GM21390 (cell line): ENCODE data around the gene KCTD10.
"Not testable (repeated sequence)": the region's sequence is repeated elsewhere in the genome, so short reads cannot be mapped to it uniquely, and the experiment has no call there.

ENCODE experiments used
- ATAC-seq: cut with Tn5 transposase; IDR thresholded peaks from one replicate; pipeline ENCODE4 v1.9.1; 2021; ENCODE audit not compliant: unreplicated experiment

The KCTD10 gene

GRCh38 chr12:109475121-109475520 is 2.0 kb downstream of the KCTD10 start:
- no peak for ATAC-seq

DNA sequence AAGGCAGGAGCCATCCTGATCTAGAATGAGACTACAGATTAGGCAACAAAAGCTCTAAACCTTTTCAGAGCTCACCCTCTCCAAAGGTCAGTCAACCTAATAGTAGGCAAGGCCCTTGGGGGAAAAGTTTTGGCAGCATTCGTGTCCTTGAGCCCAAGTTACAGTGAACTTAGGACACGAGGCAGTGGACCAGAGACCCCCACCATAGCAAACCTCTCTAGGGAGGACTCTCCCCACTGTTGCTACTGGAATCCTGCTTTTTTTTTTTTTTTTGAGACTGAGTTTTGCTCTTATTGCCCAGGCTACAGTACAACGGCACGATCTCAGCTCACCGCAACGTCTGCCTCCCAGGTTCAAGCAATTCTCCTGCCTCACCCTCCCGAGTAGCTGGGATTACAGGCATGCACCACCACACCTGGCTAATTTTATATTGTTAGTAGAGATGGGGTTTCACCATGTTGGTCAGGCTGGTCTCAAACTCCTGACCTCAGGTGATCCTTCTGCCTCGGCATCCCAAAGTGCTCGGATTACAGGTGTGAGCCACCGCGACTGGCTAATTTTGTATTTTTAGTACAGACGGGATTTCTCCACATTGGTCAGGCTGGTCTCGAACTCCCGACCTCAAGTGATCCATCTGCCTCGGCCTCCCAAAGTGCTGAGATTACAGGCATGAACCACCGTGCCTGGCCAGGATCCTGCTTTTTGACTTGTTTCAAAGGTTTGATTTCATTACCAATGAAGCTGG is 3.4 kb downstream of the KCTD10 start:
- not testable (repeated sequence) for ATAC-seq

GRCh38 chr12:109473006-109473405 is 4.1 kb downstream of the KCTD10 start:
- ATAC-seq = no peak

DNA sequence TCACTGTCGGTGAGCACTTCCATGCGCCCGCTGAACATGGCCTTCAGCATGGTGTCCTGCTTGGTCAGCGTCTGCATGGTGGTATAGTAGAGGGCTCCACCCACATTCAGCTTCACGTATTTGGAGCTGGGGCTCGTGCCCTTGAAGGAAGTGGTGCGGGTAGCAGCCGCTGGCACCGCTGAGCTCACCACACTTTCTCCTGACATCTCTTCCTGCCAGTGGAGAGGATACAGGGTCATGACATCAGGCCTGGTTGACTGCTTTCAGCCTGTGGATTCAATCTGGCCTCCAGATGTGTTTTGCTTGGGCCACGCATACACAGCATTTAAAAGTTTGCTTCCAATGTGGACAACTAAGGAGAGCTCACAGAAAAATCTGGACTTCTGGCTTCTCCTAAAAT is 7.6 kb downstream of the KCTD10 start:
- no peak for ATAC-seq

DNA sequence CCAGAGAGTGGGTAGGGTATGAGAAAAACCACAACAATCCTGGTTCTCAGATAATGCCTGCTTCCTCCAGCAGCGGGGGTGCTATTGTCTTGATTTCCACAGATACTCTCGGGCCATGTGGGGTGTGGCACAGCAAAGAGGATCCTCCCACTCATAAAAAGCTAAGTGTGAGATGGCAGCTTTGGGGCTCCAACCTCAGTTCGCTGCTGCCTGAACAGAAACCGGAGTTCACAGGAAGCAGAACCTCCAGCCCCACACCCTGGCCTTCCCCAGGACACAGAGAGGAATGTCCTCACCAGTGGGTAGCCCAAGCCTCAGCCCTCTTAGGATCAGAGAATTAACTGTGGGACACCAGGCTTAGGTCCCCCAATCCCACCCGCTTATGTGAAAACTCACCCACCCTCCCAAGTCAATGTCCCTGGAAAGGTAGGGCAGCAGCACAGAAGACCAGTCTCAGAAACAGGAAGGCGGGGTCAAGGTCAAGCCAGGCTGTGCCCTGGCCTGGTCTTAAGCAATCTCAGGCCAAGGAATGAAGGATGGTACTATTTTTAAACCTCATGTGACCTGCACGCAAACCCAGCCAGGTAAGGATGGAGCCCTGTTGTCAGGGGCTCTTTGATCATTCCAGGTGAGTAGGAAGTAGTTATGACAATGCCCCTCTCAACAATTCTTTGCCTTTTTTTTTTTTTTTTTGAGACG is 9.0 kb downstream of the KCTD10 start:
- no peak for ATAC-seq

GRCh38 chr12:109466821-109467220 is 10.3 kb downstream of the KCTD10 start:
- no peak for ATAC-seq

- ATAC-seq = no peak
Observed at GRCh38 chr12:109466305-109466704, 10.8 kb downstream of the KCTD10 start.

GRCh38 chr12:109464642-109465351 is 12.3 kb downstream of the KCTD10 start:
- no peak for ATAC-seq

DNA sequence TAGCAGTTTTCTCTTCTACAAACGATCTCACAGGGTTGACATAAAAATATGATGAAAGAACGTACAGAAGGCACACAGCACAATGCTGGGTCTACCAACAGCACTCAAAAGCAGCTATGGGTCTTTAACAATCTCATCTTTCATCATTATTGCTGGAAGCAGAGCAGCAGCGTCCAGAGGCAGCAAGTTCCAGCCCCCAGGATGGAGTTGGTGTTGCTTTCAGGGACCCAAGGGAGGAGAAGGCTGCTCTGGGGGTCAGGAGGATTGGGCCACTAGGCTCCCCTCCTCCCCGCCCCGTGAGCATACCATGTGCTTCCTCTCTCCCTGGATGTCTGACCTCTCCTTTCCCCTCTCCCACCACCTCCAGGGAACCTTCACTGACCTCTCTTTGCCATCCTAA is 13.3 kb downstream of the KCTD10 start:
- no peak for ATAC-seq

- ATAC-seq = no peak
Observed at GRCh38 chr12:109462868-109463692, 14.0 kb downstream of the KCTD10 start.

- ATAC-seq = no peak
Observed at GRCh38 chr12:109461846-109462756, 15.0 kb downstream of the KCTD10 start.

DNA sequence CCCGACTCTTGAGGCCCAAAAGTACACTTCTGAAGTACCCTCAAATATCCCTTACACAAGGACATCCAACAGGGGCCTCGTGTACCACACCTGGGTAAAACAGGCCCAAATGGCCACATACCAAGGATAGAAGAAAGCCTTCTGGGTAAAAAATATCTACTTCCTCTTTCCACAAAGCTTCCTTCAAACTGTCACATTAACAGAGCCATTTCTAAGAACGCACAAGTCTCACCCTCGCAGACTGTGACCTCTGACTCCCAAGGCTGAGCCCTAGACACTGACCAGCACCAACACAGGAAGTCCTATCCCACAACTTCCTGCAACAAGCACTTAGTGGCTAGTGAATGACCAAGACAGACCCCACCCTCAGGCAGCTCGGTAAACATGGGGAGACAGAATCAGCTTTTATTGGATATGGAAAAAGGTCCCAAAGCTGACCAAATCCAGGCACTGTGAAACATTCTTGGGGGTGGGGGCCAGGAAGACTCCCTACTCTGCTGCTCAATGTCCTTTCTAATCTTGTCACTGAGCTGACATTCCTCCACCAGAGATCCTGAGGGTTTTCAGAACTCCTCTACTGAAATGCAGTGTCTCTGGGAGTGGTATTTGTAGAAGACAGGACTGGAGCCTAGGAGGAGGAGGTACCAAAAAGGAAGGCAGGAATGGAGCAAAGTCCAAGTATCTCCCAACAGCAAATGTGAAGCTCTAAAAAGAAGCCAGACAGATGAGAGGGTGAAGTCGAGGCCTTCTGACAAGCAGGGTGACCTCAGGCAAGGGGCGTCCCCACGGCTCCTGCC is 15.9 kb downstream of the KCTD10 start:
- no peak for ATAC-seq

- ATAC-seq = no peak
Observed at GRCh38 chr12:109460538-109460937, 16.6 kb downstream of the KCTD10 start.

- ATAC-seq = no peak
Observed at GRCh38 chr12:109459247-109459646, 17.9 kb downstream of the KCTD10 start.

- no peak for ATAC-seq
Observed at GRCh38 chr12:109458771-109459208, 18.3 kb downstream of the KCTD10 start.

GRCh38 chr12:109458086-109458485 is 19.0 kb downstream of the KCTD10 start:
- ATAC-seq = no peak

GRCh38 chr12:109455706-109456105 is 21.4 kb downstream of the KCTD10 start:
- ATAC-seq = no peak

DNA sequence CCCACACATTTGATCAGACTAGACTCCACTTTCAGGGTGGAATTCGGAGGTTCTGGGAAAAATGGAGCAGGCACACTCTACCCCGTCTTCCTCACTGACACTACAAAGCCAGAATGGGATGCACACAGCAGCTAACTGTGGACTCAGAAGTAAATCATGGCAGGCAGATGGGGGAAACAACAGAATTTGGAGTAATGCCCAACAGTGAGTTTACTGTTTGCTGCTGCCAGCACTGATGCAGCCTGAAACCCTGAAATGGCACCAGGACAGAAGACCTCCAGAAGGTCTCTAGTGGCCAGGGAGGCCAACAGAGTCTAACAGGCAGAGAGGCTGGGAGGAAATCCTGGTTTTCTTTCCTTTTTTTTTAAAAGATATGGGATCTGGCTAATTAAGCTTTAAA is 24.6 kb downstream of the KCTD10 start:
- no peak for ATAC-seq

DNA sequence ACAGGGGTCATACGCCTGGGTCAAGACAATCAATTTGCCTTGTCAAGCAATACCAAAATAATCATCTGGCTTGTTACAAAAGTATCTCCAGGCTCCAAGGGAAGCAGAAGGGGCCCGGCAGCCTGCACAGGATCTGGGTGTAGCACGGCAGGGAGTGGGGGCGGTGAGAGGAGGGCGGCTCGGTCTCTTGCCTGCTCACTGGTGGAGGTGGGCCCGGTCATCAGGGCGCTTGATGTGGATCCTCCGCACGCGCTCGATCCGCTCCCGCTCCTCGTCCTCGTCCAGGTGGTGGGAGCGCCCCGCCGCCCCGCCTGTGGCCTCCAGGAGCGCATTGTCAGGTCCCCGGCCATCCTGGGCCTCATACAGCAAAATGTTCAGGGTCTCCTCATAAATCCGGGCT is 25.7 kb downstream of the KCTD10 start:
- no peak for ATAC-seq
